ENCODE measurements around the gene FLNB.

The FLNB gene

DNA sequence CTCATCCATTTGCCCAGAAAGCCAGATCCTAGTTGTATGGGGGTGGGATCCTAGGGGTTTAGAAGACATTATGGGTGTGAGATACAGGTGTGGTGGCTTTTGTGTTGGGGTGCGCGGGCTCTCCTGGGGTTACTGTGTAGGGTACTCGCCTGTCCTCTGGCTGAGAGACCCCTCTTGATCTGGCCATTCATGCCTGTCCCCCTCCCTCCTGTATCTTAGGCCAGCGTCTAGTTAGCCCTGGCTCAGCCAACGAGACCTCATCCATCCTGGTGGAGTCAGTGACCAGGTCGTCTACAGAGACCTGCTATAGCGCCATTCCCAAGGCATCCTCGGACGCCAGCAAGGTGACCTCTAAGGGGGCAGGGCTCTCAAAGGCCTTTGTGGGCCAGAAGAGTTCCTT is 161.1 kb downstream of the FLNB start:
- no peak for DNase-seq

DNA sequence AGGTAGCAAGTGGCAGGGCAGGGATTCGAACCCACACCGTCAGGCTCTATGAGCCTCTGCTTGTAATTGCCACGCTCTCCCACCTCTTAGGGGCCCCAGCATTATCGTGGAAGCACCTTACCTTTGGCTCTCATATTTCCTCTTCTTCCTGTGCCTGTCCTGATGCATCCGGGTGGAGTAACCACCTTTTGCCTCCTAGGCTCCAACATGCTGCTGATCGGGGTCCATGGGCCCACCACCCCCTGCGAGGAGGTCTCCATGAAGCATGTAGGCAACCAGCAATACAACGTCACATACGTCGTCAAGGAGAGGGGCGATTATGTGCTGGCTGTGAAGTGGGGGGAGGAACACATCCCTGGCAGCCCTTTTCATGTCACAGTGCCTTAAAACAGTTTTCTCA is 162.2 kb downstream of the FLNB start:
- DNase-seq = no peak

DNA sequence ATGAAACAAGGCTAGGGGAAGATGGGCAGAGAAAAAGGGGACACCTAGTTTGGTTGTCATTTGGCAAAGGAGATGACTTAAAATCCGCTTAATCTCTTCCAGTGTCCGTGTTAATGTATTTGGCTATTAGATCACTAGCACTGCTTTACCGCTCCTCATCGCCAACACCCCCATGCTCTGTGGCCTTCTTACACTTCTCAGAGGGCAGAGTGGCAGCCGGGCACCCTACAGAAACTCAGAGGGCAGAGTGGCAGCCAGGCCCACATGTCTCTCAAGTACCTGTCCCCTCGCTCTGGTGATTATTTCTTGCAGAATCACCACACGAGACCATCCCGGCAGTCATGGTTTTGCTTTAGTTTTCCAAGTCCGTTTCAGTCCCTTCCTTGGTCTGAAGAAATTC is 162.9 kb downstream of the FLNB start:
- no peak for DNase-seq

DNA sequence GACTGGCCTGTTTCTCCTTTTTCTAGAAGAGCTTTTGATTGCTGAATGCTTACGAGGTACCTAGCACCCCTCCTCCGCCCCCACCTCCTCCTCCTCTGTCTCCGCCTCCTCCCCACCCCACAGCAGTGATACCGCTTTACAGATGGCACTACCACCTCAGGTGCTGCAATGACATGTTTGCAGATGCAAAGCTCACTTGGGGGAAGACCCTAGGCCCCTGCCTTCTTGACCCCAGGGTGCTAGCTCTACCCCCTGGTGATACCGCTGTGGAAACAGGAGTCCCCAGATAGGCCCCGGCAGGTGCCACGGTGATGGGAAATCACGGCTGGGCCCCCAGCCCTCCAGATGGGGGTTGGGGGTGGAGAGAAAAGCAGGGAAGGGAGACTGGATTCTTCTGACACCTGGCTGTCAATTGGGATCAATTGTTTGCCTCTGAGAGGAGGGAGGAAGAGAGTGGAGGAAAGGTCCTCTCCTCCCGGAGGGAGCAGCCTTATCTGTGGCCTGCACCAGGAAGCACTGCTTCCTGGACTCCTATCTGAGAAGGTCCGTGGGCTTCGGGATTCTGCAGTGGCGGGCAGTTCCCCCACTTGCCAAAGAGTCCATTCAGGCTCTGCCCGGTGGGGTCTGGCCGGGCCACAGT is 164.9 kb downstream of the FLNB start:
- DNase-seq = no peak

DNA sequence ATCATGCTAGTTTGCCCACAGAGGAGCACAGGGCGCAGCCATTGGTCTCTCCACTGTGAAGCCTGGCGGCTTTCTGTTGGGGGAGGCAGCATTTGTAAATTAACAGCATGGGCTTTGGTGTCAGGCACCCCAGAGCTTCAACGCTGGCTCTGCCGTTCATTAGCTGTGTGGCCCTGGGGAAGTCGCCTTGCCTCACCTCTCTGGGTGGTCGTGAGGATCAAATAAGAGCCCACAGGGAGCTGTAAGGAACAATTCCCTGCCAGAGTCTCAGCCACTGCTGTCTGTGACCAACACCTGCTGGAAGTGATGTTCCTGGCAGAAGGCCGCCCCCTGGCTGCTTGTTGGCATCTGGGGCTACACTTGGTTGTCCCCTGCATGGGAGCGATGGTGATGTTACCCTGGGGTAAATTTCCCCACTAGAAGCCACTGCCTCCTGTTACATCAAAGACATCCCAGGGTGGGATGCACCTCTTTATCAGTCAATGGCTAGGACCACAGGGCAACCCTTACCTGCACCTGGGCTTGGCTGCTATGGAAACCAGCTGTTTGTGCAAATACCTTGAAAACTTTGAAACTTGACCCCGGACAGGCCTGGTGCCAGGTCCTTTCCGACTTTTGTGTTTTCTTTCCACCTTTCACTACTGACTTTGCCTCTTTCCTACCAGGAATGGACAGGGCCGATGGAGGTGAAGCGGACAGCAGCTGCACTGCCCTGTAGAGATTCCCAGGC is 165.6 kb downstream of the FLNB start:
- no peak for DNase-seq

DNA sequence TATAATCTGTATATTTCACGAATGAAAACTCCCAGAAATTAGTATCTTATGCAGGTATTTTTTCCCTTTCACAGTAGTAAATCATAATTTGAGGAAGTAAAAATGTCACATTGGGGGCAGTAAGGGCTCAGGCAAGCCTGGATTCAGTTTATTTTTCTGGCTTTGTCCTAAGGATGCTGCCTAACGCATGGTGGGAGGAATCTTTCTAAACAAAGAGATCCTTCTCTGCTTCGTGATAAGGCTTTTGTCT is 166.9 kb downstream of the FLNB start:
- no peak for DNase-seq

DNA sequence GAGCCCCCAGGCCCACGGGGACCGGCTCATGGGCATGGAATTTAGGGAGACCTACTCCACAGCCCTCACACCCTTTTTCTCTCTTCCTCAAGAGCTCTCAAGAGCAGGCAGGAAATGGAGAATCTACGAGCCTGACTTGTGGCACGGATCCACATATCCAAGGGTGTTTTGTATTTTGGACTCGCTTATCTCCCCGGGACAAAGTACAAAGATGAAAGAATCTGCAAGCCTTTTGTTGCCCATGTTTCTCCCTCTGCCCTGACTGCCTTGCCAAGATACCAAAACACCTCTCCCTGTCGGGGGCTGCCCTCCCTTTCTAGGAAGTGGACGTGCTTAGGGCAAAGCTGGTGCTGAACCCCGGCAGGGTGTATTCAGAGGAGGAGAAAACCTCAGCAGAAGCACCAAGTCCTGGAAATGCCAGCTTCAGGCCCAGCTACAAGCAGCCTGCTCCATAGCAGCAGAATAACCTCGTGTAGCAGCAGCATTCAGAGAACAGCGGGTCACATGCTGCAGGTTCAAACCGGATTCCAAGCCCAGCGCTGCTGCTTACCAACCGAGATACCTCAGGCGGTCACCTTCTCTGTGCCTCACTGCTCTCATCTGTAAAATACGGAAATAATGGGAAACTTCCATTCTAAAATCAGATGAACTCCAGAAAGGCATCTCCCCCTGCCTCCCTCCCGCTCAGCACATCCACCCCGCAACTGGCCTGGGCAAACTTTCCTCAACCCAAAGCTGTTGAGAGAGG is 167.4 kb downstream of the FLNB start:
- no peak for DNase-seq

DNA sequence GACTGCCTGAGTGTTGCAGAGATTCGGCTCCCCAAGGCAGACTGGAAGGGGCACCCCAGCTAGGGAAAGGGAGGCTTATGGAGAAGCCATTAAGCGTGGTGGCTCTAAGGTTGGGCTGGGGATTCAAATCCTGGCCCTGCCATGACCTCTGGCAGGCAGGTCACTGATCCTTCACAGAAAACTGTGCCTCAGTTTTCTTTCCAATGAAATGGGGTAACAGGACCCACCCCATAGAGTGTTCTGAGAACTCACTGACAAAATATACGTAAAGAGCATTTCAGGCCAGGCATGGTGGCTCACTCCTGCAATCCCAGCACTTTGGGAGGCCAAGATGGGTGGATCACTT is 167.9 kb downstream of the FLNB start:
- no peak for DNase-seq

DNA sequence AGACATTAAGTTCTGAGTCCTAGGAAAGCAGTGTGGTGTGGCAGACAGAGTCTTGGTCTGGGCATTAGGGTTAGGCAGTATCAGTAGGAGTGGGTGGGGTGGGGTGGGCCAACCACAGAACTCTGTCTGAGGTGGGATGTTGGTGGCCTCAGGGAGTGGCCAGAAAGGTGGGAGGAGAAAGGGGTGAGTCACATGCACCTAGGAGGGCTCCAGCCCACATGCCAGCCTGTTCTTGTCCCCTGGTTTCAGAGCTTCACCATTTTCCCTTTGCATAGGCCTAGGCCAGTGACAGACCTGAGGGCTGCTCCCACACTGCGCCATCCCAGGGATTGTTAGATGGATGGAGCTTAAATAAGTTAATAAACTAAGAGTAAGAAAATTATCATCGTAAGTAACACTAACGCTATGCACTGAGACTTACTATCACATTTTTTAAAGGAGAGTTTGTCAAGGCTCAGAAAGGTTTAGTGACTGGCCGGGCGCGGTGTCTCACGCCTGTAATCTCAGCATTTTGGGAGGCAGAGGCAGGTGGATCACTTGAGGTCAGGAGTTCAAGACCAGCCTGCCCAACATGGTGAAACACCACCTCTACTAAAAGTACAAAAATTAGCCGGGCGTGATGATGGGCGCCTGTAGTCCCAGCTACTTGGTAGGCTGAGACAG is 168.7 kb downstream of the FLNB start:
- no peak for DNase-seq

DNA sequence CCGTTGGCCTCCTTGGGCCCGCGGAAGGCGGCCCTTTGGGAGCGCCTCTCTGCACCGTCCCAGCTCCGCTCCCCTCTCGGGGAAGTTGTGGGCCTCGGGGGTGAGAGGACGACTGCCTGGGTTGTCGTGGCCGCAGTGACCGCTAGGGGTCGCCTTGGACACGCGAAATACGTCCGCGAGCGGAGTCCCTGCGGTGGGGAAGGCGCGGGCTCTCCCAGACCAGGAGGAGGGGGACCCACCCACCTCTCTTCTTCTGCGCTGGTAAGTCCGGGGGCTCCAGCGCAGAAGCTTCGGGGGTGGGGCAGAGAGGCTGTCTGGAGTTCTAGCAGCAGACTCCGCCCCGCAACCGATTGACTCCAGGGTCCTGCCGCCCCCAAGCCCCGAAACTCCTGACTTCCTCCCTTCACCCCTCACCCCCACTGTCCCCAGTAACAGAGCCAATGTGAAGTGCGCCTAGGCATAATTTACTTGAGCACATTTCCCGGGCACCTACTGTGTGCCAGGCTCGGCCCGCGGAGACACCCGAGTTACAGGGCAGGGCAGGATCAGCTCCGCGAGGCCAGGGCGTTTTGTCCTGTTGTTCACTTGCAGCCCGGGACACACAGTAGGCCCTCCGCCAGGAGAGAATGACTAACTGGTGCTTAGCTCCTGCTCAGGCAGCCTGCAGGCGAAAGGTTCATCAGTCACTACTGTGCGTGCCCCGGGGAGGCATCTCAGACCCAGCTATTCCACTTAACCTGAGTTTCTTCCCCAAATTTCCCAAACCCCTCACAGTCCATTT is 169.7 kb downstream of the FLNB start:
- peak; percentile 77 to 82 for DNase-seq

DNA sequence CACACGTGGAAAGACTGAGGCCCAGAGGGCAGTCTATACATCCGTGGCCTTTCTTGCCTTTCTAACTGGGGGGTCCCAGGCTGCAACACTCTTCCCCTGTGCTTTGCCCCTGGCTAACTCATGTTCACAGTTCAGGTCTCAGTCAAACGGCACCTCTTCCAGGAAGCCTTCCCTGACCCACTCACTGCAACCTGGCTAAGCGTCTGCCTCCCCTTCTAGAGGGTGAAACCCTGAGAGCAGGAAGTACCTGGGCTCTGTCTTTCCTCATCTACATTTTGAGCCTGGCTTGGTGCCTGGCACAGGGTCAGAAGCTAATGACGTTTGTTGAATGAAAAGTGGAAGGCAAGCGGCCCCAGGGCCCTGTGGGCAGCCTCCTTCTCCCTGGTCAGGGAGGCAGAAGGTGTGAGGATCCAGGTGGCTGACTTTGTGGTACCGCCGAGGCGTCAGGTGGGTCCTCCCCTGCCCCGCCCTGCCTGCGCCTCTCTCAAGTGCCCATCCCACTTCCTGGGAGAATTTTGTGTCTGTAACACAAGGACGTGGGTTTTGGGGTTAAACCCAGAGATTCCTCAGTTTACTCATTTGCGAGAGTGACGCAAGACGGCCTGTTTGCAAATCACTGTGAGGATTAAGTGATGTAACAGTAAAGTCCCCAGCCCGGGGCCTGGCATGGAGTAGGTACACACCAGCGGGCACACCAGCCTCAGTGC is 170.5 kb downstream of the FLNB start:
- DNase-seq = no peak

DNA sequence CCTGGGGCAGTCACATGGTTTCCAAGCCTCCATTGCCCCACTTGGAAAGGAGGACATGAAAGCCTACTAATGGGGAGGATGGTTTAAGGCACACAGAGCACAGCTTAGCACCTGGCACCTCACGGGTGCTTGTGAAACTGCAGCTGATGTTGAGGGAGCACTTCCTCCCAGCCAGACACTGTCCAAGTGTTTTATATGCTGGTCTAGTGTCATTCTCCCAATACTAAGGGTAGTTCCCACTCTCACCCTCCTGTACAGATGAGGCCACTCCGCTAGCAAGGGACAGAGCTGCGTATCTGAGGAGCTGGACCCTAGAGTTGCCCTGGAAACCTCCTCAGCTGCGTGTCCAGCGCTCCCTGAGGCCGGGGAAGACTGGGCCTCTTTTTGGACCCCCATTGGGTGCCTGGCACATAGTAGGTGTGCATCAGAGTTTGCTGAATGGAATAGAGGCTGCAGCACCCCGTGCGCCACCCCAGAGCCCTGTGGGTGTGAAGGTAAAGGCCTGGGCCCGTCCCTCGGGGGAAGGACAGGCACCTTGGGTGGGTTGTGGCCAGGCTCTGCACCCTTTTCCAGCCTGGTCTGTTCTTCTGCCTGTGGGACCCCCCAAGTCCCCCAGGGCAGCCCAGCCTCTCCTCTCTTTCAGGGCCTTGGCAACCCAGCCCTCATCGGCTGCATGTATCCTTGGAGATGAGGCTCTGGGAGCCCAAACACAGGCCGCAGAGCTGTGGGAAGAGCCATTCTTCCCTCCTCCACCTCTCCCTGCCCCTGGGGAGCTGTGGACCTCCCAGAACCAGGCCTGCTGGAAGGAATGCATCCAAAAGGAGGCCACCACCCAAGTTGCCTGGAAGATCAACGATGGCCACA is 171.2 kb downstream of the FLNB start:
- DNase-seq = no peak

DNA sequence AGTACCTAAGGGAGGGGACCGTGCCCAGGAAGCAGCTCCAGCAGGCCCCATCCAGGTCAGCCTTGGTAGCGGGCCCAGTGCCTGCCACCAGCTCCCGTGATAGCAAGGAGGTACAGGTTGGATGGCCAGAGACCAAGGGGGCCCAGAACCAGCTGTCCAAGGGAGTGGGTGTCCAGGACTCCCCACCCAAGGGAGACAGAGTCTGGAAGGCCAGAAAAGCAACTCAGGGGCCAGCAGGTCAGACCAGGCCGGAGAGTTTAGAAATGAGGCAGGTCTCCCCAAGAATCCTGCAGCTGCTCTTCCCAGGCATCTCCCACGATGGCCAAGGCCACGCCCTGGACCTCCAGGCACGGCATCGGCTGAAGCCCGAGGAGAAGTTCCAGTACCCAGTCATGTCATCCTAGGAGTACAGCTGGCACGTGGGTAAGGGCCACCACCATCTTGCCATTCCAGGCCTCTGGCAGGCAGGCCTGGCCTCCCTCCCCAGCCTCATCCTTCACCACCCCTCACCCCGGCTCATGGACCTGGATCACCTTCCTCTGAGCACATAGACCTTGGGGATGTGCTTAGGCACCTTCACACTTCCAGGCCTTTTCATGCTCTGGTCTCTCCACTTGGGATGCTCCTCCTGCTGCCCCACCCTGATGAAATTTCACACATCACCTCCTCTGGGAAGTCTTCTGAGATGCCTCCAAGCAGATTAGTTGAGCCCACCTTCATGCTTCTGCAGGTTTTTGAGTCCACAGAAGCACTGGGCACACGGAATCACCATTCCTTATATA is 172.1 kb downstream of the FLNB start:
- no peak for DNase-seq

DNA sequence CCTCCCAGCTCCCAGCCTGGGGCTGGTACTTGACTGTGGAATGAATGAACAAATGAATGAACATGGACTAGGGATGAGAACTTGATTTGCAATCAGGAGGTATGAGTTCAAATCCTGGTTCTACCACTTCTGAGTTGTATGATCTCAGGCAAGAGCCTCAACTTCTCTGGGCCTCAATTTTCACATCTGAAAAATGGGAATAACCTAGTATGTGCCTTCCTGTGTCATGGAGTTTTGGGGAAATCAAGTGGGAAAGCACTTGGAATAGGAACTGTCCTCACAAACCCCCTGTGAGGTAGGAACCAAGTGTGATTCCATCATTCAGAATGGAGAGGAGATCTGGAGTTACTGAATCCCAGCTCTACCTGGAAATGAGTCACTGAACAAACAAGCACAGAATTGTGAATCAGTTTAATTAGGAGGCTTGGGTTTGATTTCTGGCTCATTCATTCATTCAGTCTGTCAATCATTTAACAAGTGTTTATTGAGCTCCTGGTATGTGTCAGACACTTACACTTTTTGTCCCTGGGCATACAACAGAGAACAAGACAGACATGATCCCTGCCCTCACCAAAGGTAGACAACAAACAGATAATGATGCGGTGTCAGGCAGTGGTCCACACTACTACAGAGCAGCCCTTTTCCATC is 172.8 kb downstream of the FLNB start:
- DNase-seq = no peak

DNA sequence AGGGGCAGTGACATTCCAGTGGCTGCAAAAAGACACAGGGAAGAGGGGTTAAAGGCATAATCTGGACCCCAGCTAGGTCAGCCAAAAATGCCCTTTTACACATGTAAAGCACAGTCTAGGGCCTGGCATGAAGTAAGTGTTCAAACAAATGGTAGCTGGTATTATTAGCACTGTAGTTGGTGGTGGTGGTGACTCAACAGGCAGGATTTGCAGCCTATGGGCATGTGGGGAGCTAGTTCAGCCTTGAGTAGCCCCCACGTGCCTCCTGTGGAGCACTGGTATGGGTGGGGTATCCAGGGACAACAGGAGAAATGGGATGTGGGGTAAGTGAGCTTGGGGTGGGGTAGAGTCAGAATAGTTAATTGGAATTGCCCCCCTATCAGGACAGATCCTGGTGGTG is 175.0 kb downstream of the FLNB start:
- no peak for DNase-seq

DNA sequence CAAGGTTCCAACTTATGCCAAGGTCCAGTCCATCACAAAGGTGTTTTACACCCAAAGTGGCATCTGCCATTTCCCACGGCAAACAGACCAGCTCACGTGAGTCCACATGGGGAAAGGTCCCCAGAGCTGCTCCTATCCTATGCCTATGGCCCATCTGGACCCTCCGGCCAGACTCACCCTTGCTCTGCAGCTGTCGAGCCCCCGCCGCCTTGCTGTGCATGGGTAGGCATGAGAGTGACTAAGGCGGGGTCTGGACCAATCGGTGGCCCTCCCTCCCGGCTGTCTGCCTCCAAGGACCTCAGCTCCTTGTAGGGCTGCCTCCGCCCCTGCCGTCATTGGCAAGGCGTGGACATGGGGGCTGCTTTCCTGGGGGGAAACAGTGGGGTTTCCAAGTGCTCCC is 175.7 kb downstream of the FLNB start:
- no peak for DNase-seq

DNA sequence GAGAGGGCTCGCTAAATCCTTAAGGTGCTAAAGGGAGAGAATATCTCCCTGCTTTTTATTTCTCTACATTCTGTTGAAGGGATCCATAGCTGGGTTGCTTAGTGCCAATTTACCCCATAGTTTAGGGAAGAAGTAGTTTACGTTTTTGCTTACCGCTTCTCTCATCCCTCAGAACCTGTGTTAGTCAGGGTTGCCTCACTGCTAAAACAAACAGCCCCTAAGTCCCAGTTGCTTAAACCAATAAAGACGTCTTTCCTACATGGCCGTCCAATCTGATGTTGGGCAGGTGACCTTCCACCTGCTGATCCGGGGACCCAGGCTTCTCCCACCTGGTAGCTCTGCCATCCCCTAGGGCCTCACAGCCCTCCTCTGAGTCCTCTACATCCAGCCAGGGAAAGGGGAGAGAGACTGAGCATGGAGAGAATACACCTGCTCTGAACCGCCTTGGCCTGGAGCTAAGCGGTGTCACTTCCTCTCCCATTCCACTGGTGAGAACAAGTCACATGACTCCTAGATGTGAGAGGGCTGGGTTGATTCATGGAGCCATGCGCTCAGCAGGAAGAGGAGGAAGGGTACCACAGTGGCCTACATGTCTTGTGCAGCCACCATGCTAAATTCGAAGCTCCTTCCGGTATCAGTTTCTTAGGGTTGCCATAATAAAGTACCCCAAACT is 176.2 kb downstream of the FLNB start:
- no peak for DNase-seq

DNA sequence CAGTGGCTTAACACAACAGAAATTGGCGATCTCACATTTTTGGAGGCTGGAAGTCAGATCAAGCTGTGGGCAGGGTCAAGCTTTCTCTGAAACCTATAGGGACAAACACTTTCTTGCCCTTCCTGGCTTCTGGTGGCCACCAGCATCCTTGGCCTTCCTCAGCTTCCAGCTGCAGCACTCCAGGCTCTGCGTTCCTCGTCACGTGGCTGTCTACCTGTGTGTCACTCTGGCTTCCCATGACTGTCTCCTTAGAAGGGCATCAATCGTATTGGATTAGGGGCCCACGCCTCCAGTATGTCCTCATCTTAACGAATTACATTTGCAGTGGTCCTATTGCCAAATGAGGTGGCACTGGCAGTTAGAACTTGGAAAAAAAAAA is 176.7 kb downstream of the FLNB start:
- no peak for DNase-seq

DNA sequence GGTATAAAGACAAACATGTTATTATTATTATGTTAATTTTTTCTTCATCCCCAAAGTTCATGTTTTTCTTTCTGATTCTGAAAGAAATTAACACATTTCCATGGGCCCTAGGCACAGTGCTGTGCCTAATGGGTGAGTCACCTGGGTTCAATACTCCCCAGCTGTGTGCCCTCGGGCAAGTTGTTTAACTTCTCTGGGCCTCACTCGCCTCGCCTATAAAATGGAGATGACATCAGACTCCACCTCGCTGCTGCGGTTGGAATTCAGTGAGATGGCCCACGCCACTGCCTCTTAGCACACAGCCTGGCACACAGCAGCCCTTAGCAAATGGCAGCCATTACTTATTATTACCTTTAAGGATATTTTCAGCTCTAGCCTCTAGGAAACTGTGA is 179.9 kb downstream of the FLNB start:
- no peak for DNase-seq

All from bone marrow (tissue), 2 donors.